DMS79 (cell line): ENCODE data around the gene ABCB9.

Experiments
- DNase-seq: peaks from one replicate; lab custom pipeline; 2025; lab: John Stamatoyannopoulos, UW

ABCB9 gene

GRCh38 chr12:122981587-122982476 is 15.6 kb upstream of the ABCB9 start:
- DNase-seq: no peak

- no peak for DNase-seq
These were observed 14.8 kb upstream of the ABCB9 start for GRCh38 chr12:122981036-122981471.

- DNase-seq: no peak
These were observed 14.1 kb upstream of the ABCB9 start, which contains the start of gene ARL6IP4 for GRCh38 chr12:122980183-122981035. ARL6IP4 (plus strand) TSS chr12:122980681; CDS start chr12:122981140, 459 bp downstream.

- DNase-seq: no peak
These were observed 13.6 kb upstream of the ABCB9 start for GRCh38 chr12:122979908-122980182.

- no peak for DNase-seq
These were observed 13.0 kb upstream of the ABCB9 start for GRCh38 chr12:122979001-122979907.

- DNase-seq: no peak
These were observed 12.3 kb upstream of the ABCB9 start for GRCh38 chr12:122978507-122978955.

- DNase-seq: no peak
These were observed 11.6 kb upstream of the ABCB9 start for GRCh38 chr12:122977655-122978392.

- no peak for DNase-seq
These were observed 10.9 kb upstream of the ABCB9 start for GRCh38 chr12:122977153-122977552.

GRCh38 chr12:122976648-122976975 is 10.3 kb upstream of the ABCB9 start:
- DNase-seq: no peak

- no peak for DNase-seq
These were observed 9.8 kb upstream of the ABCB9 start for GRCh38 chr12:122975790-122976647.

- DNase-seq: peak; percentile 81
These were observed 8.9 kb upstream of the ABCB9 start, which contains the start of gene OGFOD2 for GRCh38 chr12:122974892-122975789. OGFOD2 (plus strand) TSS chr12:122975244; CDS start chr12:122975252, 8 bp downstream.

- peak; percentile 95 for DNase-seq
These were observed 8.1 kb upstream of the ABCB9 start for GRCh38 chr12:122974274-122974891.

GRCh38 chr12:122969676-122970075 is 3.4 kb upstream of the ABCB9 start:
- DNase-seq: no peak

- DNase-seq: no peak
These were observed 1.8 kb upstream of the ABCB9 start for GRCh38 chr12:122968104-122968503.

GRCh38 chr12:122966743-122967550 is 684 bp upstream of the ABCB9 start:
- DNase-seq: no peak

- peak; percentile 22 for DNase-seq
These were observed 927 bp downstream of the ABCB9 start for GRCh38 chr12:122965321-122965751.

GRCh38 chr12:122964439-122965257 is 1.6 kb downstream of the ABCB9 start:
- no peak for DNase-seq
